Peyer's patch (tissue), 4 donors: ENCODE results near the gene ADGB. TPM values are rescaled to one million over a fixed set of nuclear protein-coding genes. Genes with fewer than 3 reads are reported as not detected.
"Not testable (repeated sequence)": the region's sequence is repeated elsewhere in the genome, so short reads cannot be mapped to it uniquely, and the experiment has no call there.

Source experiments
- DNase-seq, 3 donors: peaks; one replicate each; pipeline ENCODE4 v3.0.0-alpha.2; 2017 to 2019
- H3K27ac ChIP-seq, 4 donors: fragments of 200-600 bp; sonication (generic); one replicate each; pipeline ENCODE4 v1.5.1; 2016 to 2019
- H3K27me3 ChIP-seq, 2 donors: fragments of 200-600 bp; sonication (generic); one replicate each; pipeline ENCODE4 v1.5.1; 2019
- H3K36me3 ChIP-seq, 3 donors: fragments of 200-600 bp; sonication (generic); one replicate each; pipeline ENCODE4 v1.5.1; 2016 to 2019
- H3K4me1 ChIP-seq, 4 donors: fragments of 200-600 bp; sonication (generic); one replicate each; pipeline ENCODE4 v1.5.1; 2016 to 2019
- H3K4me3 ChIP-seq, 4 donors: fragments of 200-600 bp; sonication (generic); 1 replicate in 3 of 4; 2 replicates in 1 of 4; pipeline ENCODE4 v1.5.1; 2016 to 2019; ENCODE audit warnings: mild to moderate bottlenecking in 1 of 4
- H3K9me3 ChIP-seq, 4 donors: fragments of 200-600 bp; sonication (generic); one replicate each; pipeline ENCODE4 v1.5.1; 2016 to 2019; ENCODE audit warnings: mild to moderate bottlenecking in 1 of 4
- POLR2A ChIP-seq, 2 donors: fragments of 450-650 bp; IDR thresholded peaks; one replicate each; pipeline ENCODE4 v1.5.1; 2017; ENCODE audit warnings: antibody characterized with exemption in 2 of 2, mild to moderate bottlenecking in 2 of 2, moderate library complexity in 2 of 2
- total RNA-seq, 4 donors: library from RNA; depleted of rRNA; stranded (reverse); fragments of >200 nt; gene quantifications; one replicate each; pipeline ENCODE4 v1.1.0, GENCODE V29; 2016
- TF ChIP-seq, protein P1 (sequence below), 6 experiments: fragments of 450-650 bp in 4 of 6; fragments of 200-600 bp in 2 of 6; sonication (generic) in 1 of 6; IDR thresholded peaks; one replicate each; pipeline ENCODE4 v1.5.1; 2017 to 2019; ENCODE audit warnings: antibody characterized with exemption in 6 of 6, mild to moderate bottlenecking in 3 of 6, moderate library complexity in 1 of 6

The ADGB gene
- total RNA-seq = not detected

DNA sequence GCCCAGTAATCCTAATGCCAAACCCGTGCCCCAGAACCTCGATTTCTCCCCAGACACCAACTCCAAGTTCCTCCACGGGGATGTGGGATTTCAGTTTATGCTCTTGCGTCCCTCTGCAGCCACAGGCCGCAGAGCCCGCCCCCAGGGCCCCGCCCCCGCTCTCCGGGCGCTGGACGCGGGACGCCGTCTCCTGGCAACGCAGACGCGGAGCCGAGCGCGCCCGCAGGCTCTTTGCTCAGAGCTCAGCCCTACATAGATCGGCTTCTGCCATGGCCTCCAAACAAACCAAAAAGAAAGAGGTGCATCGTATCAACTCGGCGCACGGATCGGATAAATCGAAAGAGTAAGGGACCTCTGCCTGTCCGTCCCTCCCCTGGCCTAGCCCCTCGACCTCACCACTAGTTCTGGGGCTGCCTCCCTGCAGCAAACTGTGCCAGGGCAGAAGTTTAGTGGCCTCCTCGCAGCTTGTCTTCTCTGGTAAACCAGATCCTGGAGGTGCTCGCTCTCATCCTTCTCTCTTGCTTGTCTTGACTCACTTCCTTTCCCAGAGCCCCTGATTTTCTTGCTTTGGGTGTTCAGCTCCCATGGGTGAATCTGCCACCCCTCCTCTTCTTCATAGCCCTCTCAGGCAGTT lies at the start of gene ADGB:
Gene ADGB, plus strand, starts transcription at position 201 of the 634 bp plus-strand sequence. Its CDS starts 69 bp downstream, at position 270.
- Histone ChIP-seq H3K27ac (no peak within 1 kb of the TSS), H3K27me3 (no peaks in the 10 kb centered on the region), H3K36me3 (no peaks in the 10 kb centered on the region), H3K4me3 (peak within 1 kb of the TSS; percentile 17 to 42 (median 32)), H3K4me1 (peaks cover 0 to 10% (median 0%) of the 10 kb centered on the region in 4 donors), H3K9me3 (no peaks in the 10 kb centered on the region)
- TF ChIP-seq, protein P1, sequence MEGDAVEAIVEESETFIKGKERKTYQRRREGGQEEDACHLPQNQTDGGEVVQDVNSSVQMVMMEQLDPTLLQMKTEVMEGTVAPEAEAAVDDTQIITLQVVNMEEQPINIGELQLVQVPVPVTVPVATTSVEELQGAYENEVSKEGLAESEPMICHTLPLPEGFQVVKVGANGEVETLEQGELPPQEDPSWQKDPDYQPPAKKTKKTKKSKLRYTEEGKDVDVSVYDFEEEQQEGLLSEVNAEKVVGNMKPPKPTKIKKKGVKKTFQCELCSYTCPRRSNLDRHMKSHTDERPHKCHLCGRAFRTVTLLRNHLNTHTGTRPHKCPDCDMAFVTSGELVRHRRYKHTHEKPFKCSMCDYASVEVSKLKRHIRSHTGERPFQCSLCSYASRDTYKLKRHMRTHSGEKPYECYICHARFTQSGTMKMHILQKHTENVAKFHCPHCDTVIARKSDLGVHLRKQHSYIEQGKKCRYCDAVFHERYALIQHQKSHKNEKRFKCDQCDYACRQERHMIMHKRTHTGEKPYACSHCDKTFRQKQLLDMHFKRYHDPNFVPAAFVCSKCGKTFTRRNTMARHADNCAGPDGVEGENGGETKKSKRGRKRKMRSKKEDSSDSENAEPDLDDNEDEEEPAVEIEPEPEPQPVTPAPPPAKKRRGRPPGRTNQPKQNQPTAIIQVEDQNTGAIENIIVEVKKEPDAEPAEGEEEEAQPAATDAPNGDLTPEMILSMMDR (IDR thresholded peaks at IDR 0.05) = no peak
- no peak for TF ChIP-seq POLR2A (IDR thresholded peaks at IDR 0.05)
- peak in 2 of 3 donors; percentile 62 to 77 for DNase-seq

DNA sequence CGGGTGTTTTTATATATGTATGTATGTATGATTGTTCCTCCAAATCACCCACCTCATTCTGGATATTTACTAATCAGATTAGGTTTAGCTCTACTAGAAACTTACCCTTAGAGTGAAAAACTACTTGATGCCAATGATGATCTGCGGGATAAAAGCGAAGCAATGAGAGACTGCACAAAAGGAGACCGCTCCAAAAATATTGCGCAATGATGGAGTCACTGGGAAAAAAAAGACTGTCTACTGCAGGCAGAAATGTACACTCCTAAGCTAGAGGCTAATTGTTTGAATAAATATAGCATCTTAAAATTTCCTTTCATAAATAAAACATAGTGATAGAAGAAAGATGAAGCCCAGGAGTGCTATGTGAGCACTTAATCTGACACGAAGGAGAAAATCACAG lies 47.9 kb upstream of the ADGB start:
- Histone ChIP-seq H3K27me3 (no peaks in the 10 kb centered on the region), H3K9me3 (no peaks in the 10 kb centered on the region), H3K4me1 (no peaks in the 10 kb centered on the region), H3K27ac (no peak overlapping the region), H3K36me3 (peaks cover 0 to 19% (median 0%) of the 10 kb centered on the region in 3 donors), H3K4me3 (no peak overlapping the region)
- TF ChIP-seq, protein P1 (IDR thresholded peaks at IDR 0.05) = no peak
- no peak for TF ChIP-seq POLR2A (IDR thresholded peaks at IDR 0.05)
- DNase-seq = no peak

GRCh38 chr6:146551545-146551944 lies 47.2 kb upstream of the ADGB start:
- no peak for DNase-seq
- no peaks in the 10 kb centered on the region for H3K4me1 ChIP-seq
- H3K27me3 ChIP-seq = no peaks in the 10 kb centered on the region
- TF ChIP-seq POLR2A (IDR thresholded peaks at IDR 0.05) = no peak
- TF ChIP-seq, protein P1 (IDR thresholded peaks at IDR 0.05) = no peak
- no peak overlapping the region for H3K4me3 ChIP-seq
- H3K36me3 ChIP-seq = peaks cover 0 to 19% (median 0%) of the 10 kb centered on the region in 3 donors
- no peaks in the 10 kb centered on the region for H3K9me3 ChIP-seq
- no peak overlapping the region for H3K27ac ChIP-seq

DNA sequence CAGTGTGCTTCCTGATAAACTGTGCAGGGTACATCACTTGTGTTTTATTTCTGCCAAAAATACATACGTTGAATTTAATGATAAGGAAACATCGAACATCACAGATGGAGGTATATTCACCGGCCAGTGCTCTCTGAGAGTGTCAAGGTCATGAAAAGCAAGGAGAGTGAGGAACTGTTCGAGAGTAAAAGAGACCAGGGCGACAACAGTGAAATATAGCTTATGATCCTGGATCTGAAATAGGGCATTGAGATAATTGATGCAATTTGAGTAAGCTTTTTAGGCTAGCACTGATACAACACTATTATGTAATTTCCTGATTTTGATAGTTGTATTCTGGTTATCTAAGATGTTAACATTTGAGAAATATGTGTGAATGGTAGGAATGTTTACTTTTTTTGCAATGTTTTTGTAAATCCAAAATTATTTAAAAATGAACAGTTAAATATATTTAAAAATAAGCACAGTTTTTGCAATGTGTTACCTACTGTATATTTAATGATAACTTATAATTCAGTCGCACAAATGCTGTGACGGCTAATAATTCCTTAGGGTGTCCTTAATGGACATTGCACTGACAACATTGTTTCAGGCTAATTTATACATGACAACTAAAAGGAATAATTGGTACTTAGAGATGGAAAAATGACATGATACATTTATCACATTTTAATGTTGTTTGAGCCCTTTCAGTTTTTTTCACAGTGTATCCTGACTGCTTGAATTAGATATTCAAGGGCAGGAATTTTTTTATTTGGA lies 45.2 kb upstream of the ADGB start:
- no peaks in the 10 kb centered on the region for H3K9me3 ChIP-seq
- DNase-seq = no peak
- TF ChIP-seq, protein P1 (IDR thresholded peaks at IDR 0.05) = no peak
- TF ChIP-seq POLR2A (IDR thresholded peaks at IDR 0.05) = no peak
- no peaks in the 10 kb centered on the region for H3K4me1 ChIP-seq
- H3K27ac ChIP-seq = no peak overlapping the region
- H3K36me3 ChIP-seq = peaks cover 0 to 19% (median 0%) of the 10 kb centered on the region in 3 donors
- no peak overlapping the region for H3K4me3 ChIP-seq
- no peaks in the 10 kb centered on the region for H3K27me3 ChIP-seq

DNA sequence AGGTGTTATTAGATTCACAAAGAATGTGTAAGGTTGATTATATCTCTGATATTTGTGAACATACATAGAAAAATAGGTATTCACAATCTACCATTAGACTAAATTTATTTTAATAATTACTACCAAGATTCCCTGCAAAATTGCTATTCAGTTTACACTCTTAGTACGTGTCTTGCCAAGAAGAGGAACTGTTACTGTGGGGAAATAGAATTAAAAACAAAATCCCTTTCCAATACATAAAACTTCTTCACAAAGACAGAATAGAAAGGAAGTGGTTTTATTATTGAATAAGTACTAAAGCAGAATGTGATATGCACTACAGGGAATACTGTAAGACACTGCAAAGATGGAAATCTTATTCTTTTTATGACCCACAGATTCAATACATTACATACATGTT lies 38.2 kb upstream of the ADGB start:
- DNase-seq = no peak
- H3K4me1 ChIP-seq = no peaks in the 10 kb centered on the region
- H3K36me3 ChIP-seq = no peaks in the 10 kb centered on the region
- H3K27ac ChIP-seq = no peak overlapping the region
- H3K9me3 ChIP-seq = no peaks in the 10 kb centered on the region
- no peak for TF ChIP-seq POLR2A (IDR thresholded peaks at IDR 0.05)
- TF ChIP-seq, protein P1 (IDR thresholded peaks at IDR 0.05) = no peak
- no peak overlapping the region for H3K4me3 ChIP-seq
- H3K27me3 ChIP-seq = no peaks in the 10 kb centered on the region

- H3K27me3 ChIP-seq, H3K9me3 ChIP-seq, H3K4me1 ChIP-seq, DNase-seq, H3K27ac ChIP-seq, H3K4me3 ChIP-seq, H3K36me3 ChIP-seq: not testable (repeated sequence)
These were observed 32.1 kb upstream of the ADGB start for GRCh38 chr6:146566661-146567060.

GRCh38 chr6:146568619-146569018 lies 30.2 kb upstream of the ADGB start:
- not testable (repeated sequence) for H3K9me3 ChIP-seq, H3K4me3 ChIP-seq, H3K36me3 ChIP-seq, H3K4me1 ChIP-seq, DNase-seq, H3K27ac ChIP-seq, H3K27me3 ChIP-seq
